HepG2 (cell line): Measurements from ENCODE around the gene HAGH. TPM values are rescaled to one million over a fixed set of nuclear protein-coding genes. Genes with fewer than 3 reads are reported as not detected.

Experiments used
- KDM1A ChIP-seq: IDR thresholded peaks from 2 replicates; pipeline ENCODE4 v1.6.1; 2016; ENCODE audit warnings: missing compliant biosample characterization
- POGK ChIP-seq: sonication (generic); formaldehyde crosslinking; conservative IDR thresholded peaks from 2 replicates; pipeline ENCODE4 v1.8.0; 2022; ENCODE audit warnings: mild to moderate bottlenecking, moderate library complexity, missing genetic modification reagents
- SNAPC4 ChIP-seq: sonication (generic); formaldehyde crosslinking; IDR thresholded peaks from 2 replicates; pipeline ENCODE4 v1.4.0; 2020; ENCODE audit warnings: mild to moderate bottlenecking, missing genetic modification reagents
- THAP9 ChIP-seq: sonication (generic); formaldehyde crosslinking; IDR thresholded peaks from 2 replicates; pipeline ENCODE4; 2020; ENCODE audit warnings: missing genetic modification reagents, mild to moderate bottlenecking, borderline replicate concordance
- ZNF20 ChIP-seq: sonication (generic); formaldehyde crosslinking; IDR thresholded peaks from 2 replicates; pipeline ENCODE4 v1.4.0; 2020; ENCODE audit warnings: mild to moderate bottlenecking, moderate library complexity, missing genetic modification reagents
- ZNF687 ChIP-seq: sonication (generic); formaldehyde crosslinking; IDR thresholded peaks from 2 replicates; pipeline ENCODE4 v1.5.1; 2020; ENCODE audit warnings: mild to moderate bottlenecking, missing genetic modification reagents, moderate library complexity
- polyA plus RNA-seq, 8 experiments: library from polyadenylated mRNA; depleted of rRNA in 3 of 8; stranded (reverse) in 7 of 8; unstranded in 1 of 8; fragments of >200 nt; fragmentation: Illumina TruSeq in 4 of 8; extraction: Trizol in 4 of 8; gene quantifications; 2 replicates each; pipeline versions ENCODE4 v1.2.1 to v1.2.3, GENCODE V29; 2011 to 2016; ENCODE audit warnings: low read depth in 4 of 8, missing spikeins in 1 of 8, mixed read lengths in 1 of 8; ENCODE audit not compliant: insufficient read depth in 1 of 8
- total RNA-seq, 5 experiments: library from RNA; depleted of rRNA; stranded (reverse); fragments of >200 nt; fragmentation: Illumina TruSeq; extraction: Trizol; gene quantifications; 2 replicates each; pipeline ENCODE4 v1.2.3, GENCODE V29; 2016; ENCODE audit warnings: low read depth in 1 of 5

HAGH gene
- total and polyA plus RNA-seq, 2 of the 13 experiments (the other 11 are each of a cell fraction or from before 2014, with no cell fraction given), result 70.4 to 95.4 TPM

- peak; percentile 53 for TF ChIP-seq ZNF687
- TF ChIP-seq ZNF20, result no peak
- no peak for TF ChIP-seq SNAPC4
- TF ChIP-seq THAP9 (CRISPR knock-in tag), result no peak
- no peak for TF ChIP-seq KDM1A (CRISPR knock-in tag)
- TF ChIP-seq POGK (CRISPR knock-in tag), result 0 out of 2 replicates have a peak, but pooled peaks have one; percentile 22
Observed at GRCh38 chr16:1823821-1824220, 2.8 kb downstream of the HAGH start (continued).
